ENCODE data around the gene HHAT. TPM values are rescaled to one million over a fixed set of nuclear protein-coding genes. Genes with fewer than 3 reads are reported as not detected.

HHAT gene
- total and polyA plus RNA-seq, 5 donors = 1.6 to 2.8 (median 2.3) TPM

DNA sequence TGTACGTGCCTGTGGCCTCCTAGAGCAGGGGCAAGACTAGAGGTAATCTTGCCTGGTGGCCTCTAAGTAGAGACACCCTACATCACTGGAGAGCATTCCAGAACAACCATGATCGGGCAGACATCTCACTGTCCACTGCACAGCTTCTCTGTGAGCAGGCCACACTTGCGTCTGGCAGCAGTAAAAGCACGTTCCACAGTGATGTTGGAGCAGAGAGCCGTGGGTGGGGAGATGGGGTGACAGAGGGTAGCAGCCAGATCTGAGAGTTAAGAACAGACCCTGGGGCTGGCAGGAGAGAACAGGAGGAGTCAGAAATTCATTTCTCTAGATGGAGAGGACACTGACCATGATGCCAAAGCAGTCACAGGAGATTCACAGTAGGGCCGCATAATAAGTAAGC, 293.0 kb downstream of the HHAT start:
- 88% methylated on average over 6 of the region's 6 CpGs for WGBS
- H3K4me3 ChIP-seq (ENCODE audit: low read length) = no peak overlapping the region
- H3K9me3 ChIP-seq (ENCODE audit: control insufficient read depth, low read length) = no peaks in the 10 kb centered on the region
- H3K27ac ChIP-seq (ENCODE audit: low read length) = no peak overlapping the region
- no peaks in the 10 kb centered on the region for H3K4me1 ChIP-seq (ENCODE audit: control insufficient read depth, insufficient read depth, low read length)
- DNase-seq = no peak
- ATAC-seq = no peak
- H3K27me3 ChIP-seq (ENCODE audit: control insufficient read depth, insufficient read depth) = no peaks in the 10 kb centered on the region
- intact Hi-C loops (cut with DNase I) = no loop called here

DNA sequence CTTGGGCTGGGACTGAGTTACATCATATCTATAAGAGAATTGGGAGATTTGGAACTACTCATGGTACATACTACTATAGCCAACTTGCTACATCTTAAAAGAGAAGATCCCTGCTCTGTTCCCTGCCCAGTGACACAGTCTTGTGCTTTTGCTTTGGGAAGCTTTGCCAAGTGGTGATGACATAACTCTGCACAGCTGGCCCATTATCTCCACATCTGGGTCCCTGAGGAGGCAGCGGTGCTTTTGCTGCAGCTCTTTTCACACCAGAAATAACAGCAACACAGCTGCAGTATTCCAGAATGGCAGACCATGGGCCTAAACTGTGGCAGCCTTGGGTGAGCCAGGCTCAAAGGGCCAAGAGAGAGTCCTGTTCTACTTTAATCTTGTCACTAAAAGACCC, 296.0 kb downstream of the HHAT start:
- 53% methylated on average over 1 of the region's 1 CpG for WGBS
- Histone ChIP-seq H3K27ac (ENCODE audit: low read length) (no peak overlapping the region), H3K27me3 (ENCODE audit: control insufficient read depth, insufficient read depth) (no peaks in the 10 kb centered on the region), H3K4me1 (ENCODE audit: control insufficient read depth, insufficient read depth, low read length) (no peaks in the 10 kb centered on the region), H3K4me3 (ENCODE audit: low read length) (no peak overlapping the region), H3K9me3 (ENCODE audit: control insufficient read depth, low read length) (no peaks in the 10 kb centered on the region)
- intact Hi-C loops (cut with DNase I) = no loop called here
- ATAC-seq (peak; percentile 60 to 65), DNase-seq (peak in 2 of 3 donors; percentile 35 to 63)

DNA sequence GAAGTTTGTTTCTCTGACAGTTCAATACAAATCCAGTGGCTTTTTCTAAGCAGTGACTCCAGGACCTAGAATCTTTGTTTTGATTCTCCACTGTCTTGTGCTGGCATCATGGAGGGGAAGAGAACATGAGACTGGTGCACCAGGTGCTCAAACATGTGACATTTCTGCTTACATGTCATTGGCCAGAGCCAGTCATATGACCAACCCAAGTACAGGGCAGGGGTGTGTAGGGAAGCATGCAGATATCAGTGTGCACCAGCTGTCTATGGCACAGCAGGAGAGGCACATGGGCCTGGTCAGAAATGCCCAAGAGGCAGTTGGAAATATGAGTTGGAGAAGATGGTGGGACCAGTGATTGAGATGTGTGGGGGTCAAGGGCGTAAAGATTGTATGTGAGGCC, 297.0 kb downstream of the HHAT start:
- 94% methylated on average over 1 of the region's 1 CpG for WGBS
- DNase-seq = no peak
- intact Hi-C loops (cut with DNase I) = no loop called here
- no peaks in the 10 kb centered on the region for H3K4me1 ChIP-seq (ENCODE audit: control insufficient read depth, insufficient read depth, low read length)
- no peaks in the 10 kb centered on the region for H3K27me3 ChIP-seq (ENCODE audit: control insufficient read depth, insufficient read depth)
- no peak overlapping the region for H3K4me3 ChIP-seq (ENCODE audit: low read length)
- no peak overlapping the region for H3K27ac ChIP-seq (ENCODE audit: low read length)
- no peaks in the 10 kb centered on the region for H3K9me3 ChIP-seq (ENCODE audit: control insufficient read depth, low read length)
- no peak for ATAC-seq

DNA sequence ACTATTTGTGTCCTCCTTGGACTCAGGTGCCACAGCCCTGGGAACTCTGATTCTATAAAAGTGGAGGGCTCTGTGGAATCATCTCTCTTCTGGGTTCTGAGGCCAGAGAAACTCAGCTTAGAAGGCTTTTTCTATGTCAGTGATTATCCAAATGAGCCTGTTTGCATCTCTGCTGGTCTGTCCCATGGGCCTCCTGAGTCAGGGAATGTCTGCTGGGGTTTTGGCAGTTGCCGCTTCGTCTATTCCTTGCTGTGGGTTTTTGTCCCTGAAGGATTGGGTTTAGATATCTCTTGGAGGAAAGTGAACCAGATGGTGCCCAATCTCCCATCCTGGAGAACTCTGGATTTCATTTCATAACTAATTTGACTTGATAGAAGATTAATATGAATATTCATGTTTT, 297.6 kb downstream of the HHAT start:
- intact Hi-C loops (cut with DNase I) = no loop called here
- Histone ChIP-seq H3K4me1 (ENCODE audit: control insufficient read depth, insufficient read depth, low read length) (no peaks in the 10 kb centered on the region), H3K4me3 (ENCODE audit: low read length) (no peak overlapping the region), H3K27ac (ENCODE audit: low read length) (no peak overlapping the region), H3K27me3 (ENCODE audit: control insufficient read depth, insufficient read depth) (no peaks in the 10 kb centered on the region), H3K9me3 (ENCODE audit: control insufficient read depth, low read length) (no peaks in the 10 kb centered on the region)
- no peak for ATAC-seq
- no peak for DNase-seq
- 58% methylated on average over 2 of the region's 2 CpGs for WGBS

DNA sequence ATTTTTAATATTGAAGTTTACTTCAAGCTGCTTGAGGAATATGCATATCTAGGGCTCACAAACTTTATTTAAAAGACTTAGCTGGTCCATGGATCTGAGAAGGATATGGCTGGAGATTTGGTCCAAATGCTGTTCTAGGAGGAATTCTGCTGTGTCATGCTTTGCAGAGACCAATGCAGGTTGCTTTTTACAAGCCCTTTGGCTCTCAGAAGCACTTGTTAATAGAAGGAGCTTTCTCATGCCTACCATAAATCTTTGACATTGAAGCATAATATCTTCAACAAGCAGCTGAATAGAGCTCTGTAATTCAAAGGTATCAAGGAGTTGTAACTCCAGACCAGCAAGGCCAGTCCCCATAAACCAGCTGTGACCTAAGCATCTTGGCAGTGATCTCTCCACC, 299.1 kb downstream of the HHAT start:
- Histone ChIP-seq H3K4me1 (ENCODE audit: control insufficient read depth, insufficient read depth, low read length) (no peaks in the 10 kb centered on the region), H3K27ac (ENCODE audit: low read length) (no peak overlapping the region), H3K9me3 (ENCODE audit: control insufficient read depth, low read length) (no peaks in the 10 kb centered on the region), H3K27me3 (ENCODE audit: control insufficient read depth, insufficient read depth) (no peaks in the 10 kb centered on the region), H3K4me3 (ENCODE audit: low read length) (no peak overlapping the region)
- DNase-seq (no peak), ATAC-seq (no peak)
- intact Hi-C loops (cut with DNase I) = no loop called here

- H3K27me3 ChIP-seq (ENCODE audit: control insufficient read depth, insufficient read depth) = no peaks in the 10 kb centered on the region
- peaks cover 6% of the 10 kb centered on the region for H3K4me1 ChIP-seq (ENCODE audit: control insufficient read depth, insufficient read depth, low read length)
- no peaks in the 10 kb centered on the region for H3K9me3 ChIP-seq (ENCODE audit: control insufficient read depth, low read length)
- no peak overlapping the region for H3K27ac ChIP-seq (ENCODE audit: low read length)
- no peak overlapping the region for H3K4me3 ChIP-seq (ENCODE audit: low read length)
- ATAC-seq = no peak
- intact Hi-C loops (cut with DNase I) = no loop called here
- WGBS = 91% methylated on average over 2 of the region's 2 CpGs
- DNase-seq = no peak
These were observed 300.6 kb downstream of the HHAT start for GRCh38 chr1:210629276-210629675.

DNA sequence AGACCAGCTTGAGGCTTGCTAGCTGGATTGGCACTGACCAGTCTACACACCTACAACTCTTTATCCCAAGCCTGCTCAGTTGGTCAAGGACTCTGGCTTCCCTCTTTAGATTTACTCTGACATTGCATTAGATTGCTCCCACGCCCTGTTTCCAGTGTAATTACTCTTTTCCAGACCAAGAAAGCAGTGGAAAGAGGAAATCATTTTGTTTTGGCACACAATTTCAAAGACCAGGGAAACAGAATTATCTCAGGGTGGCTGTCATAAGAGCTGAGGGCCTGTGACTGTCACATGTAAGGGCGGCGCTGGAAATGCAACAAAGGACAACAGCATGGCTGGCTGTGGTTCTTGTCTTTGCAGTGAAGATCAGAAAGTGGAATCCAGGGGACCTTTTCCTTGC, 302.7 kb downstream of the HHAT start:
- peaks cover 6% of the 10 kb centered on the region for H3K4me1 ChIP-seq (ENCODE audit: control insufficient read depth, insufficient read depth, low read length)
- peak overlapping the region; percentile 48 for H3K27ac ChIP-seq (ENCODE audit: low read length)
- intact Hi-C loops (cut with DNase I) = no loop called here
- H3K9me3 ChIP-seq (ENCODE audit: control insufficient read depth, low read length) = no peaks in the 10 kb centered on the region
- H3K4me3 ChIP-seq (ENCODE audit: low read length) = no peak overlapping the region
- peak; percentile 20 to 57 for ATAC-seq
- DNase-seq = no peak
- no peaks in the 10 kb centered on the region for H3K27me3 ChIP-seq (ENCODE audit: control insufficient read depth, insufficient read depth)
- 66% methylated on average over 3 of the region's 3 CpGs for WGBS

DNA sequence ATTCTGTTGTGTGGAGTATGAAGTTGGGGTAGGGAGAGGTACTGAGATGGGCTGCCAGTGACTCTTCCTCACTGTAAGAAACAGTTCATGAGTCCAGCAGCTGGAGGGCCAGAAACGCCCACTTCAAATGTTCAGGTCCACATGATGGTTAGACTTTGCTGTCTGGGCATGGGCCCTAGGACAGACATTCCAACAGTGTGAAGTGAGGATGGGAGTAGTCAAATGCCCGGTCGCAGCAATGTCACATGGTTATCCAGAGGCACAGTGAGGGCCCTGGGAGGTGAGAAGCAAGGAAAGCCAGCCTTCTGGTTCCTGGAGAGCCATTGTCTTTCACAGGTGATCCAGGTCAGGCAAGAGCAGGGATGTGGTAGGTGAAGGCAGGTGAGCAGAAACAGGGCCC, 304.4 kb downstream of the HHAT start:
- WGBS = 75% methylated on average over 3 of the region's 3 CpGs
- peaks cover 6% of the 10 kb centered on the region for H3K4me1 ChIP-seq (ENCODE audit: control insufficient read depth, insufficient read depth, low read length)
- no peaks in the 10 kb centered on the region for H3K9me3 ChIP-seq (ENCODE audit: control insufficient read depth, low read length)
- peak overlapping the region; percentile 9 for H3K27ac ChIP-seq (ENCODE audit: low read length)
- intact Hi-C loops (cut with DNase I) = no loop called here
- DNase-seq (no peak), ATAC-seq (peak; percentile 19 to 27)
- no peaks in the 10 kb centered on the region for H3K27me3 ChIP-seq (ENCODE audit: control insufficient read depth, insufficient read depth)
- no peak overlapping the region for H3K4me3 ChIP-seq (ENCODE audit: low read length)

GRCh38 chr1:210633636-210634035, 304.9 kb downstream of the HHAT start:
- peak overlapping the region; percentile 9 for H3K27ac ChIP-seq (ENCODE audit: low read length)
- intact Hi-C loops (cut with DNase I) = no loop called here
- peak; percentile 61 to 66 for ATAC-seq

DNA sequence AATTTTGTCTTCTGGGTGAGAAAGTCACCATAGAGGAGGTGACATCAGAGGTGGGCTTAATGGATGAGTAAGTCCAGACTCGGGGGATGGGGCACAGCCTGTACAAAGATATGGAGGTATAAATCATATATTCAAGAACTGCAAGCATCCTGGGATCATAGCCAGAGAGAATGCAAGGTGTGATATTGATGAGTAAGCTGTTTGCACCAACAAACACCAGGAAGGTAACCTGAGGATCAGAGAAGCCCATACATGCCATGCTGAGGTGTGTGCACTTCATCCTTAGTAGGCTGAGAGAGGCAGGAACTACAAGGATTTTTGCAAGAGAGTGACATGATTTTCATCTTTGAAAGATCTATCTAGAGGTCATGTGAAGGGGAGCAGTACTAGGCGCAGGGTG, 306.4 kb downstream of the HHAT start:
- Histone ChIP-seq H3K9me3 (ENCODE audit: control insufficient read depth, low read length) (no peaks in the 10 kb centered on the region), H3K4me1 (ENCODE audit: control insufficient read depth, insufficient read depth, low read length) (peaks cover 6% of the 10 kb centered on the region), H3K27ac (ENCODE audit: low read length) (no peak overlapping the region), H3K4me3 (ENCODE audit: low read length) (no peak overlapping the region), H3K27me3 (ENCODE audit: control insufficient read depth, insufficient read depth) (no peaks in the 10 kb centered on the region)
- whole genome bisulfite sequencing = 86% methylated on average over 2 of the region's 2 CpGs
- ATAC-seq (no peak), DNase-seq (no peak)
- intact Hi-C loops (cut with DNase I) = no loop called here

More at GRCh38 chr1:210633636-210634035, 304.9 kb downstream of the HHAT start:
- 57% methylated on average over 6 of the region's 6 CpGs for WGBS
- Histone ChIP-seq H3K4me3 (ENCODE audit: low read length) (no peak overlapping the region), H3K9me3 (ENCODE audit: control insufficient read depth, low read length) (no peaks in the 10 kb centered on the region), H3K4me1 (ENCODE audit: control insufficient read depth, insufficient read depth, low read length) (peaks cover 6% of the 10 kb centered on the region), H3K27me3 (ENCODE audit: control insufficient read depth, insufficient read depth) (no peaks in the 10 kb centered on the region)
- DNase-seq = peak in 2 of 3 donors; percentile 44 to 46

GRCh38 chr1:210641582-210641981, 312.9 kb downstream of the HHAT start:
- intact Hi-C loops (cut with DNase I) = no loop called here
- WGBS = 86% methylated on average over 5 of the region's 5 CpGs
- no peak for DNase-seq

GRCh38 chr1:210645582-210646257, 317.0 kb downstream of the HHAT start:
- no peak overlapping the region for H3K4me3 ChIP-seq (ENCODE audit: low read length)
- ATAC-seq (no peak), DNase-seq (no peak)
- H3K4me1 ChIP-seq (ENCODE audit: control insufficient read depth, insufficient read depth, low read length) = no peaks in the 10 kb centered on the region
- intact Hi-C loops (cut with DNase I) = no loop called here
- H3K9me3 ChIP-seq (ENCODE audit: control insufficient read depth, low read length) = no peaks in the 10 kb centered on the region
- H3K27ac ChIP-seq (ENCODE audit: low read length) = no peak overlapping the region
- no peaks in the 10 kb centered on the region for H3K27me3 ChIP-seq (ENCODE audit: control insufficient read depth, insufficient read depth)
- 73% methylated on average over 7 of the region's 7 CpGs for WGBS

More at GRCh38 chr1:210641582-210641981, 312.9 kb downstream of the HHAT start:
- Histone ChIP-seq H3K27me3 (ENCODE audit: control insufficient read depth, insufficient read depth) (no peaks in the 10 kb centered on the region), H3K9me3 (ENCODE audit: control insufficient read depth, low read length) (no peaks in the 10 kb centered on the region), H3K4me1 (ENCODE audit: control insufficient read depth, insufficient read depth, low read length) (no peaks in the 10 kb centered on the region), H3K27ac (ENCODE audit: low read length) (no peak overlapping the region), H3K4me3 (ENCODE audit: low read length) (no peak overlapping the region)
- no peak for ATAC-seq

All from right cardiac atrium (tissue), 5 donors.